Heart left ventricle (tissue), 13 donors: ENCODE data around the gene TLR3.

Experiments
- CTCF ChIP-seq, 12 donors: fragments of 200-600 bp; sonication (generic) in 4 of 12; IDR thresholded peaks; one replicate each; pipeline versions ENCODE4 v1.5.0 to v1.8.0; 2018 to 2022; ENCODE audit warnings: antibody characterized with exemption in 12 of 12, mild to moderate bottlenecking in 5 of 12
- POLR2A ChIP-seq, 2 donors: fragments of 450-650 bp; IDR thresholded peaks; one replicate each; pipeline ENCODE4 v1.6.1; 2017; ENCODE audit warnings: antibody characterized with exemption in 2 of 2, mild to moderate bottlenecking in 2 of 2, moderate library complexity in 2 of 2
- donor health status: ischemic (EF 13 %, LVEDD 7.1; RV severe dilation, severe dysfunction).
- donor health status: DM: no; HTN: yes; CAD: no.
- donor health status: DM: no; HTN: no; CAD: no.
- donor health status: ischemic (EF 25% LVEDD 6.9; RV normal size, moderate dysfunction).
- donor health status: ischemic (EF 25% LVEDD 5.7; RV mildly dilated, moderate dysfunction).
- donor health status: ischemic (EF 35%, LVEDD 5.7; RV mildly dilated, moderate dysfunction).
- donor health status: nonischemic (EF 11% LVEDD 7.7; RV severe dilation, severe dysfunction).
- donor health status: DM: yes; HTN: yes; CAD: no.
- donor health status: PGD.
- donor health status: ischemic (EF 29% LVEDD 5.4; RV normal size, mild dysfunction).
- donor health status: nonischemic (EF 23%, LVEDD 6.1; RV moderate dilation, normal function).

DNA sequence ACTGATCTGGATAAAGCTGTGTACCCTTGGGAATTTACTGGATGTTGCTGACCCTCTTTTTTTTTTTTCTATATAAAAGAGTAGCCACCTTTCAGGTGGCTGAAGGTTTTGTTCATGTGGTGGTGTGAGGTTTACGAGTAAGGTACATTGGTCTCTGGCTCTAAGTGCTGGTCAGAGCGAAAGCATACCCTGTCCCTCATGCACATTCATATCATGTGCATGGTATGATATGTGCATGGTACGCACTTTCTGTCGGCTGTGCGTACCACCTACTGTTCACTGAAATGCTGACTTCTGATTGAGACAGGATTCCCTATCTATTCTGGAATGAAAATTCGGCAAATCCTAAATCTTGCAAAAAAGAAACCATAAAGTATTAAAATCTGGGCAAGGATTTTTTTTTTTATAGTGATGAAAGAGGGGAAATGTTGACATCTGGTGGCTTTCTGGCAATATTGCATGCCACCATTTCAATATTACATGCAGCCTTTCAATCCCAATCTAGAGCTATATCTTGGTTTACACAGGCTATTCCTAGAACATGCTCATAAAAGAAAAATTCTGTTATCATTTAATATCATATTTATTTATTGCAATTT is 68.3 kb downstream of the TLR3 start:
- TF ChIP-seq CTCF (IDR thresholded peaks at IDR 0.05) (peak; percentile 45 to 78 (median 67)), POLR2A (IDR thresholded peaks at IDR 0.05) (no peak)
